Measurements from ENCODE around the gene RRAS. TPM values are rescaled to one million over a fixed set of nuclear protein-coding genes. Genes with fewer than 3 reads are reported as not detected.
A peak's percentile ranks its signal among the peaks of the same experiment; 100 is the strongest.
"Not testable (repeated sequence)": the region's sequence is repeated elsewhere in the genome, so short reads cannot be mapped to it uniquely, and the experiment has no call there.

RRAS gene
- total RNA-seq, 3 donors from 2014 or later, result 43.9 to 89.8 (median 48.6) TPM

GRCh38 chr19:49626226-49626625 lies 13.7 kb downstream of the RRAS start:
- intact Hi-C loops (cut with DNase I, micrococcal nuclease), result no loop called here
- no peak for TF ChIP-seq CTCF (IDR thresholded peaks at IDR 0.05)
- no peaks in the 10 kb centered on the region for H3K36me3 ChIP-seq (ENCODE audit: low read depth)
- no peak for ATAC-seq
- no peaks in the 10 kb centered on the region for H3K4me1 ChIP-seq (ENCODE audit: low read depth)
- H3K9me3 ChIP-seq, result no peaks in the 10 kb centered on the region
- H3K4me3 ChIP-seq, result no peak overlapping the region
- no peak for DNase-seq

GRCh38 chr19:49624967-49625910 lies 14.7 kb downstream of the RRAS start:
- peak; percentile 34 for ATAC-seq
- H3K4me3 ChIP-seq, result no peak overlapping the region
- no peaks in the 10 kb centered on the region for H3K4me1 ChIP-seq (ENCODE audit: low read depth)
- H3K9me3 ChIP-seq, result no peaks in the 10 kb centered on the region
- DNase-seq, result no peak
- no peak for TF ChIP-seq CTCF (IDR thresholded peaks at IDR 0.05)
- no peaks in the 10 kb centered on the region for H3K36me3 ChIP-seq (ENCODE audit: low read depth)
- intact Hi-C loops (cut with DNase I, micrococcal nuclease), result no loop called here

- ATAC-seq; H3K36me3 ChIP-seq (ENCODE audit: low read depth); intact Hi-C loops (cut with DNase I, micrococcal nuclease); DNase-seq; H3K4me3 ChIP-seq; H3K9me3 ChIP-seq; H3K4me1 ChIP-seq (ENCODE audit: low read depth): not testable (repeated sequence)
Measured at GRCh38 chr19:49617860-49618259, 22.1 kb downstream of the RRAS start.

GRCh38 chr19:49616945-49617344 lies 23.0 kb downstream of the RRAS start:
- no peaks in the 10 kb centered on the region for H3K4me1 ChIP-seq (ENCODE audit: low read depth)
- H3K4me3 ChIP-seq, result no peak overlapping the region
- DNase-seq (no peak), ATAC-seq (no peak)
- no peak for TF ChIP-seq CTCF (IDR thresholded peaks at IDR 0.05)
- no peaks in the 10 kb centered on the region for H3K36me3 ChIP-seq (ENCODE audit: low read depth)
- intact Hi-C loops (cut with DNase I, micrococcal nuclease), result no loop called here
- no peaks in the 10 kb centered on the region for H3K9me3 ChIP-seq

- no peaks in the 10 kb centered on the region for H3K36me3 ChIP-seq (ENCODE audit: low read depth)
- intact Hi-C loops (cut with DNase I, micrococcal nuclease), result no loop called here
- no peak for ATAC-seq
- no peaks in the 10 kb centered on the region for H3K4me1 ChIP-seq (ENCODE audit: low read depth)
- DNase-seq, result no peak
- H3K9me3 ChIP-seq, result no peaks in the 10 kb centered on the region
- TF ChIP-seq CTCF (IDR thresholded peaks at IDR 0.05), result no peak
- no peak overlapping the region for H3K4me3 ChIP-seq
Measured at GRCh38 chr19:49616532-49616931, 23.4 kb downstream of the RRAS start.

GRCh38 chr19:49615861-49616260 lies 24.1 kb downstream of the RRAS start:
- H3K36me3 ChIP-seq (ENCODE audit: low read depth), result no peaks in the 10 kb centered on the region
- TF ChIP-seq CTCF (IDR thresholded peaks at IDR 0.05), result no peak
- H3K9me3 ChIP-seq, result no peaks in the 10 kb centered on the region
- H3K4me1 ChIP-seq (ENCODE audit: low read depth), result no peaks in the 10 kb centered on the region
- no peak for ATAC-seq
- intact Hi-C loops (cut with DNase I, micrococcal nuclease), result no loop called here
- DNase-seq, result no peak
- no peak overlapping the region for H3K4me3 ChIP-seq

Measured in mucosa of descending colon (tissue), 3 donors.